PC-3 (cell line): ENCODE data around the gene HGS. TPM values are rescaled to one million over a fixed set of nuclear protein-coding genes. Genes with fewer than 3 reads are reported as not detected.

Experiments used
- ATAC-seq: fragments of 200-7000 bp; cut with Tn5 transposase; 2 replicates; pipeline ENCODE4 v1.9.1; 2020; ENCODE audit warnings: mild to moderate bottlenecking, moderate library complexity
- BruUV-seq: library from RNA; stranded (reverse); fragments of 400-500 nt; replicated peaks from 2 replicates; lab custom pipeline; 2021; lab: Mats Ljungman, UMichigan
- CTCF ChIA-PET: fragments of 300-600 bp; sonication (Branson Sonifier 250); formaldehyde crosslinking; loops from one replicate; lab custom pipeline; 2022; ENCODE audit warnings: antibody characterized with exemption; lab: Charles Lee
- POLR2A ChIA-PET: fragments of 300-600 bp; sonication (Branson Sonifier 250); formaldehyde crosslinking; loops from one replicate; lab custom pipeline; 2022; ENCODE audit warnings: antibody characterized with exemption; ENCODE audit not compliant: unreplicated experiment; lab: Charles Lee
- DNase-seq: peaks from one replicate; pipeline ENCODE4 v3.0.0-alpha.2; 2015
- H2AFZ ChIP-seq: fragments of 300-600 bp; sonication (generic); 2 replicates; pipeline ENCODE4 v1.6.0; 2016; ENCODE audit warnings: antibody characterized with exemption, low read length
- H3F3A ChIP-seq: fragments of 300-600 bp; sonication (generic); one replicate; pipeline ENCODE4 v1.6.0; 2017; ENCODE audit warnings: antibody characterized with exemption, low read length, control low read depth, mild to moderate bottlenecking; ENCODE audit not compliant: unreplicated experiment
- H3K27ac ChIP-seq: fragments of 300-600 bp; sonication (generic); 2 replicates; pipeline ENCODE4 v1.5.1; 2016; ENCODE audit warnings: mild to moderate bottlenecking, low read length
- H3K27me3 ChIP-seq: fragments of 300-600 bp; sonication (generic); 2 replicates; pipeline ENCODE4 v1.6.1; 2016; ENCODE audit warnings: low read length, mixed read lengths
- H3K36me3 ChIP-seq: fragments of 300-600 bp; sonication (generic); 2 replicates; pipeline ENCODE4 v1.6.1; 2016; ENCODE audit warnings: low read depth, mixed run types, low read length, mixed read lengths
- H3K4me1 ChIP-seq: fragments of 300-600 bp; sonication (generic); 2 replicates; pipeline ENCODE4 v1.5.1; 2016; ENCODE audit warnings: low read length; ENCODE audit not compliant: insufficient read depth
- H3K4me2 ChIP-seq: fragments of 300-600 bp; sonication (generic); 2 replicates; pipeline ENCODE4 v1.6.0; 2016; ENCODE audit warnings: low read length
- H3K4me3 ChIP-seq: fragments of 300-600 bp; sonication (generic); 2 replicates; pipeline ENCODE4 v1.5.1; 2016; ENCODE audit warnings: mild to moderate bottlenecking, low read length, mixed read lengths
- H3K79me2 ChIP-seq: fragments of 300-600 bp; sonication (generic); 2 replicates; pipeline ENCODE4 v1.6.1; 2017; ENCODE audit warnings: low read length, mixed read lengths
- H3K9ac ChIP-seq: fragments of 300-600 bp; sonication (generic); 2 replicates; pipeline ENCODE4 v1.6.0; 2016; ENCODE audit warnings: mild to moderate bottlenecking, low read length
- H3K9me2 ChIP-seq: fragments of 300-600 bp; sonication (generic); replicated peaks from 2 replicates; pipeline ENCODE4 v1.6.1; 2016; ENCODE audit warnings: mixed run types, low read length, mixed read lengths
- H3K9me3 ChIP-seq: fragments of 300-600 bp; sonication (generic); 2 replicates; pipeline ENCODE4 v1.6.1; 2016; ENCODE audit warnings: low read length, mixed read lengths
- H4K20me1 ChIP-seq: fragments of 300-600 bp; sonication (generic); 2 replicates; pipeline ENCODE4 v1.6.1; 2016; ENCODE audit warnings: low read length, mixed read lengths
- EZH2 ChIP-seq: fragments of 300-600 bp; sonication (generic); IDR thresholded peaks from one replicate; pipeline ENCODE4 v1.6.1; 2017; ENCODE audit warnings: antibody characterized with exemption, mild to moderate bottlenecking, low read length; ENCODE audit not compliant: unreplicated experiment
- EZH2phosphoT487 ChIP-seq: fragments of 300-600 bp; sonication (generic); IDR thresholded peaks from 2 replicates; pipeline ENCODE4 v1.6.1; 2018; ENCODE audit warnings: mild to moderate bottlenecking, antibody characterized with exemption, low read length, borderline replicate concordance
- intact Hi-C: fragments of 100-400 bp; cut with micrococcal nuclease; formaldehyde crosslinking; loops from 2 replicates; pipeline ENCODE4 v1.9.0; 2023
- total RNA-seq: library from RNA; depleted of rRNA; stranded (reverse); fragments of >200 nt; gene quantifications from 2 replicates; pipeline ENCODE4 v1.2.3, GENCODE V29; 2014
- TF ChIP-seq, protein P1 (sequence below): fragments of 300-600 bp; sonication (generic); conservative IDR thresholded peaks from 2 replicates; pipeline ENCODE4 v1.5.1; 2017; ENCODE audit warnings: antibody characterized with exemption, low read depth, mild to moderate bottlenecking, low read length

HGS gene
- total RNA-seq, 1 experiment from 2014 or later: 177 TPM

DNA sequence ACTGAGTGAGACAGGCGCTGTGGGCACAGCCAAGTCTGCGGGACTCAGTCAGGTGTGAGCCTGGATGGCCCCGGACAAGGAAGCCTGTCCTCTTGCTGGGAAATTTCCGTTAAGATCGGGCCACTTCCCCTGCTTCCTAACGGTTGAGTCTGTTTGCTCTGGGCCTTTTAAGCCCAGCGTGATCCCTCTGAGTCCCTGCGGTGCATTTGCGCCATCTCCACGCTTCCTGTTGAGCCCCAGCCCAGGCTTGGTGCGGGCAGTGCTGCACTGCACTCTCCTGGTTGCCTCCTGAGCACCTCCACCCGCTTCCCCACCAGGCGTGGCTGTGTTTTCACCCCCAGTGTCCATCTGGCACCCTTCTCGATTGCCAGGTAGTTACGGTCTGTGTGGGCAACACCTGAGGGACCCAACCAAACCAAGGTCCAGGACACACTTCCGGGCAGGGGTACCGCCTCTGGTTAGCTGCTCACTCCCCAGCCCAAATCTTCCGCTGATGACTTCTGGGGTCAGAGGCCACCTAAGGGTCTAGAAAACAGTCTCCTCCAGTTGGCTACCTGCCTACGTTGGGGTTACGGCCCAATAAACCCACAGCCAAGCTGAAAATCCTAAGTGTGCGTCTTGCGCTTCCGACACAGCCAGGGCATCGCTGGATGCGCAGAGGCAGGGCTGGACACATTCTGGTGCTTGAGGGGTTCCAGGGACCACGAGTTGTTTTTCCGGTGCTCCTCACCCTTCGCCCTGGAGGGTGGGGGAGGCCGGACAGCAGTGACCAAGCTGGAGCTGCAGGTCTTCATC is 26.9 kb downstream of the HGS start:
- peak; percentile 4 for ATAC-seq
- Histone ChIP-seq H4K20me1 (0 out of 2 replicates have a peak, but pooled peaks cover 5% of the 10 kb centered on the region), H3K27ac (peak overlapping the region; percentile 41), H3K9me3 (no peaks in the 10 kb centered on the region), H3K4me3 (peak overlapping the region; percentile 42; the same call in 1 of the 2 replicates), H3K4me1 (peaks cover 37% of the 10 kb centered on the region), H3F3A (peaks cover 8% of the 10 kb centered on the region), H3K36me3 (peaks cover 30% of the 10 kb centered on the region), H3K9ac (no peak overlapping the region), H2AFZ (no peak overlapping the region), H3K9me2 (no peaks in the 10 kb centered on the region), H3K27me3 (no peaks in the 10 kb centered on the region), H3K4me2 (peak overlapping the region; percentile 82), H3K79me2 (peaks cover 45% of the 10 kb centered on the region)
- POLR2A ChIA-PET: interaction anchor here (0.6 kb wide), 1 partner anchor 218 kb away, joined by 3 read pairs; no protein-coding TSS in a partner anchor
- TF ChIP-seq EZH2phosphoT487 (no peak), EZH2 (no peak)
- TF ChIP-seq, protein P1, sequence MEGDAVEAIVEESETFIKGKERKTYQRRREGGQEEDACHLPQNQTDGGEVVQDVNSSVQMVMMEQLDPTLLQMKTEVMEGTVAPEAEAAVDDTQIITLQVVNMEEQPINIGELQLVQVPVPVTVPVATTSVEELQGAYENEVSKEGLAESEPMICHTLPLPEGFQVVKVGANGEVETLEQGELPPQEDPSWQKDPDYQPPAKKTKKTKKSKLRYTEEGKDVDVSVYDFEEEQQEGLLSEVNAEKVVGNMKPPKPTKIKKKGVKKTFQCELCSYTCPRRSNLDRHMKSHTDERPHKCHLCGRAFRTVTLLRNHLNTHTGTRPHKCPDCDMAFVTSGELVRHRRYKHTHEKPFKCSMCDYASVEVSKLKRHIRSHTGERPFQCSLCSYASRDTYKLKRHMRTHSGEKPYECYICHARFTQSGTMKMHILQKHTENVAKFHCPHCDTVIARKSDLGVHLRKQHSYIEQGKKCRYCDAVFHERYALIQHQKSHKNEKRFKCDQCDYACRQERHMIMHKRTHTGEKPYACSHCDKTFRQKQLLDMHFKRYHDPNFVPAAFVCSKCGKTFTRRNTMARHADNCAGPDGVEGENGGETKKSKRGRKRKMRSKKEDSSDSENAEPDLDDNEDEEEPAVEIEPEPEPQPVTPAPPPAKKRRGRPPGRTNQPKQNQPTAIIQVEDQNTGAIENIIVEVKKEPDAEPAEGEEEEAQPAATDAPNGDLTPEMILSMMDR: no peak
- BruUV-seq: no TSS peak
- intact Hi-C loops: no loop called here
- CTCF ChIA-PET: interaction anchor here (0.6 kb wide), 1 partner anchor 40 kb away, joined by 3 read pairs; no protein-coding TSS in a partner anchor
- peak; percentile 30 for DNase-seq

DNA sequence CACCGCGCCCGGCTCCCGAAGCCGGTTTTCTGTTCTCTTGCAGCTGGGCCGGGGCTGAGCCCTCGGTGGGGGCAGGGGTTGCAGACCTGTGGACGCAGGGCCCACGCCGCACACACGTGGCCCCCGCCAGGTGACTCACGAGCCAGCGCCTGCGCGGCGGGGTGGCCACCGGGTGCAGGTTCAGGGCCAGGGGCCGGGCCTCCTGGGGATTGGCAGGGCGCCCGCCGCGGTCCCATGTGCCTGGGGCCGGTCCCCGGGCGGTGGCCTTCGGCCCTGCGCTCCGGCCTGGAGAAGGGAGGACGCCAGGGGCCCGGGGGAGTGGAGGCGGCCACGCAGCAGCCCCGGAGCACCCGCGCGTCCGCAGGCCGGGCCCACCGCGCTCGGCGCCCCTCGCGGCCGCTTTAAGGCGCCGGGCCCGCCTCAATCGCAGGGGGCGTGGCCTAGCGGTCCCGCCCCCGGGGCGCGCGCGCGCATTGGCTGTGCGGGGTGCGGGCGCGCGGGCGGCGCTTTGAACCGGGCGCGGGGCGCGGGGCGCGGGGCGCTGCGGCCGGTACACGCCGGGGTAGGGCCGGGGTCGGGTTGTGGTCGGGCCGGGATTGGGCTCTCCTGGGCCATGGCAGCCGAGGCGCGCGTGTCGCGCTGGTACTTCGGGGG is 28.1 kb downstream of the HGS start, which contains the start of gene SLC25A10:
TSS of gene SLC25A10 (plus strand) at position 471 of the 654 bp plus-strand sequence. CDS start at position 614, 143 bp downstream.
- Histone ChIP-seq H3K4me2 (peak within 1 kb of the TSS; percentile 99), H3K79me2 (peaks cover 34% of the 10 kb centered on the region), H3K27ac (peak within 1 kb of the TSS; percentile 41), H3K9me3 (no peaks in the 10 kb centered on the region), H4K20me1 (0 out of 2 replicates have a peak, but pooled peaks cover 5% of the 10 kb centered on the region), H2AFZ (no peak within 1 kb of the TSS), H3K27me3 (no peaks in the 10 kb centered on the region), H3K9me2 (no peaks in the 10 kb centered on the region), H3K4me1 (peaks cover 37% of the 10 kb centered on the region), H3F3A (peaks cover 8% of the 10 kb centered on the region), H3K36me3 (peaks cover 19% of the 10 kb centered on the region), H3K4me3 (peak within 1 kb of the TSS; percentile 89), H3K9ac (peak within 1 kb of the TSS; percentile 77)
- BruUV-seq: no TSS peak
- peak; percentile 69 for ATAC-seq
- CTCF ChIA-PET: no interaction called here
- TF ChIP-seq EZH2 (no peak), EZH2phosphoT487 (peak; percentile 97)
- peak; percentile 92 for DNase-seq
- intact Hi-C loops: no loop called here
- POLR2A ChIA-PET: interaction anchor here (0.6 kb wide), 2 partner anchors 202 to 217 kb away, joined by 3 to 4 read pairs; no protein-coding TSS in a partner anchor

DNA sequence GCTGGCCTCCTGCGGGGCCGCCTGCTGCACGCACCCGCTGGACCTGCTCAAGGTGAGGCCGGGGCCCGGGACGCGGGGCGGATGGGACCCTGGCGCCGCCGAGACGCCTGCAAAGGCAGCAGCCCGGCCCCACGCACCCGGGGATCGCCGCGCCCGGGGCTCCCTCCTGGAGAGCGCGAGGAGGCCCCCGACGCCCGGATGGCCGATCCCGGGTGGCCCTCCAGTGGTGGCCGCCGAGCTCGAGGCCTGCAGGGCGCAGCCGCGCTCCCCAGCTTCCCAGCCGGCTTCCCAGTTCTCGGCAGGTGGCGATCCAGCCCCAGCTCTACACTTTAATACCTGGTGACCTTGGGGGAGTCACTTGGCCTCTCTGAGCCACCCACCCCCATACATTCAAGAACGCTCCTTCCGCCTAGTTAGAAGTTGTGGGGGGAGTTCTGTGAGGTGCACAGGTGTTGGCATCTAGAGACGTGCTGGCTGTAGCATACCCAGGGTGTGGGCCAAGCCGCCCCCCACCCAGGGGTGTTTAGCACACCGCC is 28.7 kb downstream of the HGS start:
- peak overlapping the region; percentile 15; the same call in 1 of the 2 replicates for H3K27ac ChIP-seq
- peaks cover 13% of the 10 kb centered on the region; the same call in 1 of the 2 replicates for H3K36me3 ChIP-seq
- TF ChIP-seq EZH2 (no peak), EZH2phosphoT487 (no peak)
- TF ChIP-seq, protein P1: no peak; the same call in 1 of the 2 replicates
- H3K4me1 ChIP-seq: peaks cover 37% of the 10 kb centered on the region
- H3K27me3 ChIP-seq: no peaks in the 10 kb centered on the region
- ATAC-seq (peak; percentile 25), DNase-seq (peak; percentile 25)
- BruUV-seq: no TSS peak
- ChIA-PET POLR2A (interaction anchor here (0.5 to 1.0 kb wide), 3 partner anchors 9 to 203 kb away, joined by 4 to 10 read pairs (median 9); no protein-coding TSS in a partner anchor), CTCF (no interaction called here)
- peak overlapping the region; percentile 77 for H3K9ac ChIP-seq
- H3F3A ChIP-seq: peaks cover 8% of the 10 kb centered on the region
- peak overlapping the region; percentile 99 for H3K4me2 ChIP-seq
- no peaks in the 10 kb centered on the region for H3K9me3 ChIP-seq
- peak overlapping the region; percentile 89 for H3K4me3 ChIP-seq
- H3K9me2 ChIP-seq: no peaks in the 10 kb centered on the region
- peaks cover 33% of the 10 kb centered on the region for H3K79me2 ChIP-seq
- intact Hi-C loops: no loop called here
- no peak overlapping the region for H2AFZ ChIP-seq
- 0 out of 2 replicates have a peak, but pooled peaks cover 5% of the 10 kb centered on the region for H4K20me1 ChIP-seq
